ENCODE measurements around the gene PCNX2.

Gene PCNX2

GRCh38 chr1:232980355-232980978, 315.1 kb downstream of the PCNX2 start:
- DNase-seq: no peak
- Histone ChIP-seq H3K9me3 (ENCODE audit: control insufficient read depth, low read length) (no peaks in the 10 kb centered on the region), H3K27ac (ENCODE audit: insufficient read depth, low read length, poor library complexity, severe bottlenecking) (no peak overlapping the region), H3K4me3 (ENCODE audit: insufficient read depth, low read depth, low read length, poor library complexity, severe bottlenecking) (no peak overlapping the region), H3K36me3 (ENCODE audit: control insufficient read depth, insufficient read depth, low read length) (peaks cover 11% of the 10 kb centered on the region), H3K4me1 (ENCODE audit: control insufficient read depth, insufficient read depth, low read length, poor library complexity, severe bottlenecking) (no peaks in the 10 kb centered on the region), H3K27me3 (replicated peaks; ENCODE audit: control insufficient read depth, insufficient read depth, low read length, poor library complexity, severe bottlenecking) (no peaks in the 10 kb centered on the region)

GRCh38 chr1:232979558-232979957, 316.0 kb downstream of the PCNX2 start:
- no peak for DNase-seq
- no peaks in the 10 kb centered on the region for H3K27me3 ChIP-seq (replicated peaks; ENCODE audit: control insufficient read depth, insufficient read depth, low read length, poor library complexity, severe bottlenecking)
- no peaks in the 10 kb centered on the region for H3K9me3 ChIP-seq (ENCODE audit: control insufficient read depth, low read length)
- H3K4me3 ChIP-seq (ENCODE audit: insufficient read depth, low read depth, low read length, poor library complexity, severe bottlenecking): no peak overlapping the region
- no peak overlapping the region for H3K27ac ChIP-seq (ENCODE audit: insufficient read depth, low read length, poor library complexity, severe bottlenecking)
- H3K4me1 ChIP-seq (ENCODE audit: control insufficient read depth, insufficient read depth, low read length, poor library complexity, severe bottlenecking): no peaks in the 10 kb centered on the region
- H3K36me3 ChIP-seq (ENCODE audit: control insufficient read depth, insufficient read depth, low read length): peaks cover 6% of the 10 kb centered on the region

GRCh38 chr1:232978815-232979214, 316.7 kb downstream of the PCNX2 start:
- no peaks in the 10 kb centered on the region for H3K27me3 ChIP-seq (replicated peaks; ENCODE audit: control insufficient read depth, insufficient read depth, low read length, poor library complexity, severe bottlenecking)
- no peaks in the 10 kb centered on the region for H3K36me3 ChIP-seq (ENCODE audit: control insufficient read depth, insufficient read depth, low read length)
- H3K9me3 ChIP-seq (ENCODE audit: control insufficient read depth, low read length): no peaks in the 10 kb centered on the region
- no peak for DNase-seq
- H3K4me1 ChIP-seq (ENCODE audit: control insufficient read depth, insufficient read depth, low read length, poor library complexity, severe bottlenecking): no peaks in the 10 kb centered on the region
- no peak overlapping the region for H3K27ac ChIP-seq (ENCODE audit: insufficient read depth, low read length, poor library complexity, severe bottlenecking)
- no peak overlapping the region for H3K4me3 ChIP-seq (ENCODE audit: insufficient read depth, low read depth, low read length, poor library complexity, severe bottlenecking)

- Histone ChIP-seq H3K4me1 (ENCODE audit: control insufficient read depth, insufficient read depth, low read length, poor library complexity, severe bottlenecking) (no peaks in the 10 kb centered on the region), H3K27ac (ENCODE audit: insufficient read depth, low read length, poor library complexity, severe bottlenecking) (no peak overlapping the region), H3K9me3 (ENCODE audit: control insufficient read depth, low read length) (no peaks in the 10 kb centered on the region), H3K27me3 (replicated peaks; ENCODE audit: control insufficient read depth, insufficient read depth, low read length, poor library complexity, severe bottlenecking) (no peaks in the 10 kb centered on the region), H3K4me3 (ENCODE audit: insufficient read depth, low read depth, low read length, poor library complexity, severe bottlenecking) (no peak overlapping the region), H3K36me3 (ENCODE audit: control insufficient read depth, insufficient read depth, low read length) (no peaks in the 10 kb centered on the region)
- no peak for DNase-seq
These were observed 317.4 kb downstream of the PCNX2 start for GRCh38 chr1:232978091-232978634.

GRCh38 chr1:232974971-232975370, 320.6 kb downstream of the PCNX2 start:
- no peak overlapping the region for H3K4me3 ChIP-seq (ENCODE audit: insufficient read depth, low read depth, low read length, poor library complexity, severe bottlenecking)
- no peak overlapping the region for H3K27ac ChIP-seq (ENCODE audit: insufficient read depth, low read length, poor library complexity, severe bottlenecking)
- peaks cover 26% of the 10 kb centered on the region for H3K36me3 ChIP-seq (ENCODE audit: control insufficient read depth, insufficient read depth, low read length)
- no peaks in the 10 kb centered on the region for H3K4me1 ChIP-seq (ENCODE audit: control insufficient read depth, insufficient read depth, low read length, poor library complexity, severe bottlenecking)
- H3K27me3 ChIP-seq (replicated peaks; ENCODE audit: control insufficient read depth, insufficient read depth, low read length, poor library complexity, severe bottlenecking): no peaks in the 10 kb centered on the region
- H3K9me3 ChIP-seq (ENCODE audit: control insufficient read depth, low read length): no peaks in the 10 kb centered on the region
- DNase-seq: no peak

GRCh38 chr1:232973652-232974611, 321.6 kb downstream of the PCNX2 start:
- Histone ChIP-seq H3K36me3 (ENCODE audit: control insufficient read depth, insufficient read depth, low read length) (peaks cover 27% of the 10 kb centered on the region), H3K27ac (ENCODE audit: insufficient read depth, low read length, poor library complexity, severe bottlenecking) (no peak overlapping the region), H3K4me3 (ENCODE audit: insufficient read depth, low read depth, low read length, poor library complexity, severe bottlenecking) (no peak overlapping the region), H3K4me1 (ENCODE audit: control insufficient read depth, insufficient read depth, low read length, poor library complexity, severe bottlenecking) (no peaks in the 10 kb centered on the region), H3K9me3 (ENCODE audit: control insufficient read depth, low read length) (no peaks in the 10 kb centered on the region), H3K27me3 (replicated peaks; ENCODE audit: control insufficient read depth, insufficient read depth, low read length, poor library complexity, severe bottlenecking) (no peaks in the 10 kb centered on the region)
- DNase-seq: no peak

- Histone ChIP-seq H3K36me3 (ENCODE audit: control insufficient read depth, insufficient read depth, low read length) (peaks cover 27% of the 10 kb centered on the region), H3K4me1 (ENCODE audit: control insufficient read depth, insufficient read depth, low read length, poor library complexity, severe bottlenecking) (no peaks in the 10 kb centered on the region), H3K4me3 (ENCODE audit: insufficient read depth, low read depth, low read length, poor library complexity, severe bottlenecking) (no peak overlapping the region), H3K27me3 (replicated peaks; ENCODE audit: control insufficient read depth, insufficient read depth, low read length, poor library complexity, severe bottlenecking) (no peaks in the 10 kb centered on the region), H3K27ac (ENCODE audit: insufficient read depth, low read length, poor library complexity, severe bottlenecking) (no peak overlapping the region), H3K9me3 (ENCODE audit: control insufficient read depth, low read length) (no peaks in the 10 kb centered on the region)
- DNase-seq: no peak
These were observed 325.0 kb downstream of the PCNX2 start for GRCh38 chr1:232970508-232970907.

- Histone ChIP-seq H3K4me1 (ENCODE audit: control insufficient read depth, insufficient read depth, low read length, poor library complexity, severe bottlenecking) (no peaks in the 10 kb centered on the region), H3K4me3 (ENCODE audit: insufficient read depth, low read depth, low read length, poor library complexity, severe bottlenecking) (no peak overlapping the region), H3K27me3 (replicated peaks; ENCODE audit: control insufficient read depth, insufficient read depth, low read length, poor library complexity, severe bottlenecking) (no peaks in the 10 kb centered on the region), H3K36me3 (ENCODE audit: control insufficient read depth, insufficient read depth, low read length) (peaks cover 27% of the 10 kb centered on the region), H3K9me3 (ENCODE audit: control insufficient read depth, low read length) (no peaks in the 10 kb centered on the region), H3K27ac (ENCODE audit: insufficient read depth, low read length, poor library complexity, severe bottlenecking) (no peak overlapping the region)
- no peak for DNase-seq
These were observed 325.7 kb downstream of the PCNX2 start for GRCh38 chr1:232969799-232970198.

GRCh38 chr1:232968965-232969364, 326.6 kb downstream of the PCNX2 start:
- no peak for DNase-seq
- H3K4me3 ChIP-seq (ENCODE audit: insufficient read depth, low read depth, low read length, poor library complexity, severe bottlenecking): no peak overlapping the region
- no peaks in the 10 kb centered on the region for H3K27me3 ChIP-seq (replicated peaks; ENCODE audit: control insufficient read depth, insufficient read depth, low read length, poor library complexity, severe bottlenecking)
- H3K9me3 ChIP-seq (ENCODE audit: control insufficient read depth, low read length): no peaks in the 10 kb centered on the region
- no peak overlapping the region for H3K27ac ChIP-seq (ENCODE audit: insufficient read depth, low read length, poor library complexity, severe bottlenecking)
- no peaks in the 10 kb centered on the region for H3K4me1 ChIP-seq (ENCODE audit: control insufficient read depth, insufficient read depth, low read length, poor library complexity, severe bottlenecking)
- peaks cover 30% of the 10 kb centered on the region for H3K36me3 ChIP-seq (ENCODE audit: control insufficient read depth, insufficient read depth, low read length)

GRCh38 chr1:232968391-232968790, 327.1 kb downstream of the PCNX2 start:
- Histone ChIP-seq H3K36me3 (ENCODE audit: control insufficient read depth, insufficient read depth, low read length) (peaks cover 32% of the 10 kb centered on the region), H3K4me3 (ENCODE audit: insufficient read depth, low read depth, low read length, poor library complexity, severe bottlenecking) (no peak overlapping the region), H3K4me1 (ENCODE audit: control insufficient read depth, insufficient read depth, low read length, poor library complexity, severe bottlenecking) (no peaks in the 10 kb centered on the region), H3K27me3 (replicated peaks; ENCODE audit: control insufficient read depth, insufficient read depth, low read length, poor library complexity, severe bottlenecking) (no peaks in the 10 kb centered on the region), H3K27ac (ENCODE audit: insufficient read depth, low read length, poor library complexity, severe bottlenecking) (no peak overlapping the region), H3K9me3 (ENCODE audit: control insufficient read depth, low read length) (no peaks in the 10 kb centered on the region)
- DNase-seq: no peak
